Stimulated activated CD4-positive, alpha-beta T cell treated with anti-CD3 and anti-CD28 coated beads, Interleukin-4, amount 100 ng/mL, for 24 hours (primary cell): Measurements from ENCODE around the gene ZNF618.
"Not testable (repeated sequence)": the region's sequence is repeated elsewhere in the genome, so short reads cannot be mapped to it uniquely, and the experiment has no call there.

ENCODE experiments used
- DNase-seq: peaks from one replicate; pipeline ENCODE4 v3.0.0-alpha.2; 2020

ZNF618 gene

GRCh38 chr9:114071197-114071795, 195.2 kb downstream of the ZNF618 start:
- no peak for DNase-seq

DNA sequence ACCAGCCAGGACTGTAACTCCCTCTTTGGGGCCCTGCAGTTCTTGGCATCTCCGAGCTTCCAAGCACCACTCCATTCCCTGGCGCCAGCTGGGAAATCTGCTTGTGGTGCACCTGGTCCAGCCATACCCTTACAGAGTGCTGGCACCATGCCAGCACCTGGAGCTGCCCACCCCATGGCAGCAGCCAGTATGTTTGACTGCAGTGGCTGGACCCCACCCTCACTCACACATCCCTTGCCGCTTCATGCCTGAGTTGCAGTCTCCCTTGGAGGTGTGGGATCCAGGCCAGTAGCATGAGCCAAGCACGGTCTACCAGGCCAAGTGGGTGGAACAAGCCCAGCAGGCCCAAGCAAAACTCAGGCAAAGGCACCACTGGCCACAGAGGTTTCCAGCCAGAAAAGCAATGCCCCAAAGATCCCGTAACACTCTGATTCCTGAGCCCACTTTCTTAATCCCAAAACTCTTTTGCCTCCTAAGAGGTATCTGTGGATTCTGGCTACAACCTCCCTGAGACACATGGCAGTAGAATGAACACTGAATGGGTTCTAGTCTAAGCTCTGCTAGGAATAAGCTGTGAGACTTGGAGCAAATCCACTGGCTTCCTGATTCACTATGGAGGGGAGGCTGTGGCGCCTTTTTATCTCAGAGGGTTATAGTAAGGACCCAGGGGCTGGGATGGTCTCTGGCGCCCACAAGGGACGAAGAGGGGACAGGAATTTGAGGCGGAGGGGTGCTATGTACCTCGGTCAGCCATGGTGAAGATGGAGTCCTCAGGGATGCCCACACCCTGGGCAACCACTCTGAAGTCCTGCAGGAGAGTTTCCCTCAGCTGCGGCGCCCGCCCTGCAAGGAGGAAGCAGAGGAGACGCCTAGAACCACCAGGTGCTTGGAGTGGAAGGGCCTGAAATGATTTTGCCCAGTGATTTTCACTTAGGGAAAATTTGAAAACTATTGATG, 196.4 kb downstream of the ZNF618 start:
- DNase-seq, result no peak

GRCh38 chr9:114075602-114076001, 199.5 kb downstream of the ZNF618 start:
- no peak for DNase-seq

- no peak for DNase-seq
These were observed 200.4 kb downstream of the ZNF618 start for GRCh38 chr9:114076237-114077161.

GRCh38 chr9:114077162-114077837, 201.2 kb downstream of the ZNF618 start:
- DNase-seq, result no peak

DNA sequence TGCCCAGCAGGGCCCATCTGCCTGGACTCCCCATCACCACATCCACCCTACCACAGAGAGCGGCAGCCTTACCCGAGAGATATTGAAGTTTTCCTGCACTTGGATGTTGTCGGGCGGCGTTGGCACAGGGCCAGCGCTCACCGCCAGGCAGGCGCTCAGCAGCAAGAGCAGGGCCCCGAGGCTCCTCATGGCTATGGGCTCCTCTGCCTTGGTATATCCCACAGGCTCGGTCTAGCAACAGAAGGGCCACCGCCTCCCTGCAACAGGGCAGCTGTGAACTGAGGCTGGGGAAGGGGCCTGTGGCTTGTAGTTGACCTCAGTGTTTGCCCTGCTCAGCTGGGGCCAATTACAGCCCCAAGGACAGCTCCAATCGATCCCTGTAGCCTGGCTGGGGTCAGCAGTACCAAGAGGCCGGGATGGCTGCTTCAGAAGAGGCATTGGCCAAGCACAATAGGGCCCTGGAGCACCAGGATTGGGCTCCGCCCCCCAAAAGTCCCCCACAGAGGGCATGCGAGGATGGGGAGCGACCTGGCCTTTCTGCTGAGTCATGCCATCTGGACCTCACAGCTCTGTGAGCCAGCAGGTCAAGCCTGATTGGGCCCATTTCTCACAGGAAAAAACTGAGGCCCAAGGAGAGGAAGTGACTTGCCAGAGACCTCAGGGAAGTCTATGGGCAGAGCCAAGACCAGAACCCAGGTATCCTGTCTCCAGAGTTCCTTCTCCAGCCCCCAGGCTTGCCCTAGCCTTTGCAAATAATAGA, 202.1 kb downstream of the ZNF618 start, which contains the start of gene AMBP:
TSS of gene AMBP (minus strand) at position 280 of the 760 bp plus-strand sequence. CDS start at position 189, 91 bp downstream.
- DNase-seq, result no peak

DNA sequence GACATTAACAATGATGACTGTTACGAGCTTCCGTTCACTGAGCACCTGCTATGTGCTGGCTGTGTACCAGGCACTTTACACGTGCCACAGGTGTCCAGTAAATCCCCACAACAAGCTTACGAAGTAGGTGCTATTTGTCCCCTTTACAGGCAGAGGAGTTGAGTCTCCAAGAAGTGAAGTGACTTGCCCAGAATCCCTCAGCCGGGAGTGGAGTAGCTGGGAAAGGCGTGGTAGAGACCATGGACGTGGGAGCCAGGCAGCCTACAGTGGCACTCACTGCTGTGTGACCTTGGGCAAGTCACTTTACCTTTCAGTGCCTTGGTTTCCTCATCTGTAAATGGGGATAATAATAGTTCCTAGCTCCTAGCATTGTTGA, 202.7 kb downstream of the ZNF618 start:
- DNase-seq, result no peak

GRCh38 chr9:114080195-114080772, 204.2 kb downstream of the ZNF618 start:
- DNase-seq, result no peak

GRCh38 chr9:114080773-114081440, 204.8 kb downstream of the ZNF618 start:
- no peak for DNase-seq

DNA sequence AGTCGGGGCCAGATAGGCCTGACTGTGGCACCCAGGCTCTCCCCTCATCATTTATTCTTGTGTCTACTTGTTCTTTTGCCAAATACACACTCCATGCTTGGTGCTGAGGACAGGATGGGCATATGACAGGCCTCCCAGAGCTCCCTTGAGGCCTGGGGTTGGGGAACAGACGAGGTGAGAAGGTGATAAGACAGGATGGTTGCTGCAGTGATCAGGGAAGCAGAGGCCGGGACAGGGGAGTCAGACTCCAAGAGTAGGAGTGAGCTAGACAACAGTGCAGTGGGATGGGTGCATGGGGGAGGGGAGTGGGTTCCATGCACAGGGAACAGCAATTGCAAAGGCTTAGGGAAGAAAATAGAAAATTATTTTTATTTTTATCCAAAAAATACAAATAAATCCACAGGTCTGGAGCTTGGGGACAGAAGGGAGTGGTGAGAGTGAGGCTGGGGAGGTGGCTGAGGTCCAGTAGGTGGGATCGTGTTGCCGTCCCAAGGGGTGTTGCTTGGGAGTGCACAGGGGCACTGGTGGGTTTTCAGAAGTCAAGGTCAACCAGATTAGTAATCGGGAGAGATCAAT, 205.4 kb downstream of the ZNF618 start:
- DNase-seq, result no peak

DNA sequence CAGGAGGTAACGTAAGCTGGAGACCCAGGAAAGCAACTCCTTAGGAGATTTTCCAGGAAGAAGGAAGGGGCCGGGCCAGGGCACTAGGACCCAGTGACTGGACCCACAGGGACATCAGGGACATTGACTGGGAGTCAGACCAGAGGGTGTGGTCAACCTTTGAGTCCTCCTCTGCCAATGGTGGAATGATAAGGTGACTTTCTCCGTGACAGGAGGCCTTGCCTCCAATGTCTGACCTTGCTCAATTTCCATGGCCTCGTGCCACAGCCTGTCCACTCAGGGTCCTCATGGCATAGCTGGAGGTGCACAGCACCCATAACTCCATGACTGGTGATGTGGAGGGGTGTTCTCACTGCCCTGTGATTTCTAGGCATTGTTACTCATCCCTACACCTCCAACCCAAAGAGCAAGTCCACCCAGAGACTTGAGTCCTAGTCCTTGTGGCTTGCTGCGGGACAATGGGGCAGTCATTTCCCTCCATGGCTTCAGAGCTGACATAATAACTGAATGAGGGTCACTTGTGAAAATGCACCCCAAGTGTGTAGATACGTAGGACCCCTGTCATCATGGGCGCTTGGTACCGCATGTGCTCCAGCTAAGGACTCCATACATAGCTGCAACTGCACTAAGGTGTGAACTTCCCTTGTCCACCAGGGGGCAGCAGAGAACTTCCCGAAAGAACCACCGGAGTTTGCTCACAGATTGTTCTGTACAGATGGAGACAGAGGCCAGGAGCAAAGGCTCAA, 206.1 kb downstream of the ZNF618 start:
- peak; percentile 84 for DNase-seq

DNA sequence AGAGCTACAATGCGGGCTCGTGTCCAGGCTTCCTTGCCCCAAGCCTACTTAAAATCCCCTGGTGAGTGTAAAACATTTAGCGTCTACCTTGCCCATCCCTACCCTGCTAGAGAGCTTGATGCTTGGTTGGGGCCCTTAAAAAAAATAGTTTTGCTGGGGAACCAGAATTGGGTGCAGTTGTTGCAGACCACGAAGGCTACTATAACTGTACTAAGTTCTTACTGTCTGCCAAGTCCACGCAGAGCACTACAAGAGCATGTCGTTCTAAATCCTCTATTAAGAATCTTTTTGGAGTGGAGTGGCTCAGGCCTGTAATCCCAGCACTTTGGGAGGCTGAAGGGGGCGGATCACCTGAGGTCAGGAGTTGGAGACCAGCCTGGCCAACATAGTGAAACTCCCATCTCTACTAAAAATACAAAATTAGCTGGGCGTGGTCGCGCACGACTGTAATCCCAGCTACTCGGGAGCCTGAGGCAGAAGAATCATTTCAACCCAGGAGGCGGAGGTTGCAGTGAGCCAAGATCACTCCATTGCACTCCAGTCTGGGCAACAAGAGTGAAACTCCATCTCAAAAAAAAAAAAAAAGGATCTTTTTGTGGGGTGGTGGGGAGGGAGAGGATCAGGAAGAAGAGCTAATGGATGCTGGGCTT, 206.8 kb downstream of the ZNF618 start:
- not testable (repeated sequence) for DNase-seq

DNA sequence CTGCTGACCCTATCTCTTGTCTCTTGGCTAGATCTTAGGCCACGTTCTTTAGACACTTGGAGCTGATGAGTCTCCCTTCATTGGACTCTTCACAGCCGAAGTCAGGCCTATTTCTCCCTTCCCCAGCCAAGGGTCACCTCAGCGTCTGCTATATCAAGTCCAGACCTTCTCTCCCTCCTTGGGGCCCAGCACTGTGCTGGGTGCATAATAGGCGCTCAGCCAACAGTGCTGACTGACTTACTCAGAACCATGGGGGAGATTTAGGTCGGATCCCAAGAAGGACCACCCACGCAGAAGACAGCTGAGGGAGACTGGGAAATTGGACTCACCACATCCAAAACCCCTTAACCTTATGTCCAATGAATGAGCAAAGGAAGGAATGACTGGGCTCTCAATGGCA, 207.6 kb downstream of the ZNF618 start:
- no peak for DNase-seq

- DNase-seq, result no peak
These were observed 208.4 kb downstream of the ZNF618 start for GRCh38 chr9:114084282-114085073.

GRCh38 chr9:114085387-114085789, 209.3 kb downstream of the ZNF618 start:
- no peak for DNase-seq

GRCh38 chr9:114086009-114086408, 209.9 kb downstream of the ZNF618 start:
- DNase-seq, result no peak

DNA sequence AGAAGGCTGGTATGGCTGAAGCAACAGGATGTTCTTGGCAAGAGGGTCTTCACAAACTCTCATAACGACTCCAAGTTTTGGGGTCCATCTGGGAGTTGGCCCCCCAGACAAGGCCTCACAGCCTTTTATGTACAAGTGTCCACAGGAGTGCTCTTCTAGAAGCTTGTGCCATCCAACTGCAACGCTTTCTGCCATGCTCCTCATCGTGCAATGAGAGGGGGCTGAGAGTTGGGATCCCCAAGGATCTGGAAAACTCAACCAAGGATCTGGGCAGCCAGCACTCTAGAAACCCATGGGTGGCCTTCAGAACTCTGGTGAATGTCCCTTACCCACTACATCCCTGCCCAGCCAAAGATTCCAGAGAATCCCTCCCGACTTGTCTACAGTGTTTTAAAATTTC, 210.5 kb downstream of the ZNF618 start:
- no peak for DNase-seq

DNA sequence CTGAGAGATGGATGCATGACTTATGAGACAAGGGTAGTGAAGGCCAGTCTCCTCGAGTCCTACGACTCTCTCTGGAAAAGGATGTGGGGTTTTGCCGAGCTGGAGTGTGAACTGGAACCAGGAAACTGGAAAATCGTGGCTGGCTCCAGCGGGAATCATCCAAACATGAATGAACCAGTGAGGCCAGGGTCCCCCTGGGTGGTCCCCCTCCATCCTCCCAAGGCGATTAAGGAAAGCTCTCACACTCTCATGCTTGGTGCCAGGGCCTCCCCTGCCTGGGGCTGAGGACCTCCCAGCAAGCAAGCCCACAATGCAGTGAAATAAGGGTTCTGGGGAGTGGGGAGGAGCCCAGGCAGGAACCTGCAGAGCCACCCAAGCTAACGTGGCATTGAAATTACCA, 211.6 kb downstream of the ZNF618 start:
- DNase-seq, result no peak
